Hepatocyte (in vitro differentiated cells): ENCODE data around the gene RHOU.

ENCODE experiments used
- EZH2 ChIP-seq: fragments of 200-600 bp; sonication (generic); IDR thresholded peaks from 2 replicates; pipeline ENCODE4 v1.6.1; 2016; ENCODE audit warnings: antibody characterized with exemption, mild to moderate bottlenecking, borderline replicate concordance
- EZH2phosphoT487 ChIP-seq: fragments of 200-600 bp; sonication (generic); IDR thresholded peaks from one replicate; pipeline ENCODE4 v1.6.1; 2018; ENCODE audit warnings: antibody characterized with exemption, mild to moderate bottlenecking, low read depth, moderate library complexity; ENCODE audit not compliant: unreplicated experiment, severe bottlenecking
- TF ChIP-seq, protein P1 (sequence below): fragments of 200-600 bp; sonication (generic); IDR thresholded peaks from 2 replicates; pipeline ENCODE4 v1.5.1; 2016; ENCODE audit warnings: antibody characterized with exemption, mild to moderate bottlenecking; ENCODE audit not compliant: poor library complexity

DNA sequence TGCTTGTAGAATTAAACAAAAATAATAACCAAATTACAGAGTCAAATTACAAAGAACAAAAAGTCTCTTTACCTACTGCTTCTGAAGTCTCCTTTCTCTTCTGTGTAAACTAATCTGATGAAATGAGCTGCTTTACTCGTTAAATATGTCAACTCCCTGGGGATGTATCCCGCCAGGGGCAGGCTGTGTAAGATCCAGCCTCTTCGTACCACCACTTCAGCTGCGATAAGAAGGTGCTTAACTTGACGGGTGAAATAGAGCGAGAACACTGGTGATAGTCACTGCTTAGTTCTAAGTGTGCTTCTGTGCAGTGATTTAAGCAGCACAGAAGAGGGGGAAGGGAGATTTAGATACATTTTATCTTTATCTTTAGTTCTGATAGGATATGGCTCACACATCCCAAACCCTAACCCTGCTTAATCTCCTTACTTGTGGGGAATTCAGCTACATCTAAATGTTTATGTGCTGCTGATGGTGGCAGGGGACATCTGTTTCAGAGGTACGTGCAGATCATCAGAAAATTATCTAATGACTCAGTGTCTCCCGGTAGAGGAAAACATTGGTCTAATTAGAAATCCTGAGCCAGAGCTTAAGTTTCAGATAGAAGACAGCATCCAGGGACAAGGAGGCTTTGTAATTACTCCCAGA lies 46.0 kb downstream of the RHOU start:
- TF ChIP-seq, protein P1, sequence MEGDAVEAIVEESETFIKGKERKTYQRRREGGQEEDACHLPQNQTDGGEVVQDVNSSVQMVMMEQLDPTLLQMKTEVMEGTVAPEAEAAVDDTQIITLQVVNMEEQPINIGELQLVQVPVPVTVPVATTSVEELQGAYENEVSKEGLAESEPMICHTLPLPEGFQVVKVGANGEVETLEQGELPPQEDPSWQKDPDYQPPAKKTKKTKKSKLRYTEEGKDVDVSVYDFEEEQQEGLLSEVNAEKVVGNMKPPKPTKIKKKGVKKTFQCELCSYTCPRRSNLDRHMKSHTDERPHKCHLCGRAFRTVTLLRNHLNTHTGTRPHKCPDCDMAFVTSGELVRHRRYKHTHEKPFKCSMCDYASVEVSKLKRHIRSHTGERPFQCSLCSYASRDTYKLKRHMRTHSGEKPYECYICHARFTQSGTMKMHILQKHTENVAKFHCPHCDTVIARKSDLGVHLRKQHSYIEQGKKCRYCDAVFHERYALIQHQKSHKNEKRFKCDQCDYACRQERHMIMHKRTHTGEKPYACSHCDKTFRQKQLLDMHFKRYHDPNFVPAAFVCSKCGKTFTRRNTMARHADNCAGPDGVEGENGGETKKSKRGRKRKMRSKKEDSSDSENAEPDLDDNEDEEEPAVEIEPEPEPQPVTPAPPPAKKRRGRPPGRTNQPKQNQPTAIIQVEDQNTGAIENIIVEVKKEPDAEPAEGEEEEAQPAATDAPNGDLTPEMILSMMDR: no peak
- no peak for TF ChIP-seq EZH2
- TF ChIP-seq EZH2phosphoT487: no peak
